ENCODE results near the gene APLF.
"Not testable (repeated sequence)": the region's sequence is repeated elsewhere in the genome, so short reads cannot be mapped to it uniquely, and the experiment has no call there.

Gene APLF

DNA sequence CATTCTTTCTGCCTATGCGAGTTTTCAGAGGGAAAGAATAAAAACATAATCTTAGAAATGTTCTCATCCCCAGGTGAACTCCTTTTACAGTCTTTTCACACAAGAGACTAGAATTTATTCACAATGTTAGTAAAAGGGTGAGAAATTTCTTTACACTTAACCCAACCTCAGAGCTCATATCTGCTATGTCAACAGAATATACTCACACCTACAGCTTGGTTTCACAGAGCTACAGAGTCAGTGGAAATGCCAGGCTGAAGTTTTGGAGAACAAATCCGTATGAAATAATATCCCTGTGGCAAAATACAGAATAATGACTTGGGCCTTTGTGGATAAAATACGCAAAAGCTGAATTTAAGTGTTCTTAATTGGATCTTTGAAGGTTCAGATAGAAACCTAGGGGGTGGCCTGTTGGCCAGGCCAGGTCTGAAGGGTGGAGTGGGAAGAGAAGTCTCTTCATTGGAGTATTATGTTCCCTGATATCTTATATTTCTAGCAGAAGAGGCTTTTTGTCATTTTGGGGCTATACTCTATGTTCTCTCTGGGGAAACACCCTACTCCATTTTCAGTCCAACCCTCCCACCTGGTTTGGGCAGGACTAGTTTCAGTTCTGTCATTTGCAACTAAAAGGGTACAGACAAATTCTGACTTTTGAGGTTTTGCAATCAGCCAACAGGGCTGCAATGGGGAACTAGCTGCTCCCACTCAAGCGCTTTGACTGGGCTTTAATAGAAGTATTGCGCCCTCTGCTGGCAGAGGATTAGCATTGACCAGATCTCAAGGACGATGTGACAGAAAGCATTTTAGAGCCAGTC is 26.0 kb upstream of the APLF start:
- DNase-seq (ENCODE audit: low spot score) = no peak

DNA sequence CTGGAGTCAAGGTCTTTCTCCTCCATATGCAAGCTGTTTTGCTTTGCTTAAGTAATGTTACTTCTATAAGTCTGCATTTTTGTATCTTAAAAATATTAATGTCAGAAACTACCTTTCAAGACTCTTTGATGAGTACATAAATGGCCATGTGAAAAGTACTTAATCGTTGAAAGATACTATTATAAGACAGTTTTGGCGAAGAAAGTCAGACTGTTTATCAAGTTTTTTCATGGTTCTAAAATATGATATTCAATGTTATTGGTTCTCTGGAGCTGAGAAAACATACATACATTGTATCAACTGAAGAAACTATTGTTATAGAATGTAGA is 25.4 kb upstream of the APLF start:
- DNase-seq (ENCODE audit: low spot score) = no peak

DNA sequence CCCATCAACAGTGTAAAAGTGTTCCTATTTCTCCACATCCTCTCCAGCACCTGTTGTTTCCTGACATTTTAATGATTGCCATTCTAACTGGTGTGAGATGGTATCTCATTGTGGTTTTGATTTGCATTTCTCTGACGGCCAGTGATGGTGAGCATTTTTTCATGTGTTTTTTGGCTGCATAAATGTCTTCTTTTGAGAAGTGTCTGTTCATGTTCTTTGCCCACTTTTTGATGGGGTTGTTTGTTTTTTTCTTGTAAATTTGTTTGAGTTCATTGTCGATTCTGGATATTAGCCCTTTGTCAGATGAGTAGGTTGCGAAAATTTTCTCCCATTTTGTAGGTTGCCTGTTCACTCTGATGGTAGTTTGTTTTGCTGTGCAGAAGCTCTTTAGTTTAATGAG is 21.0 kb upstream of the APLF start:
- not testable (repeated sequence) for DNase-seq (ENCODE audit: low spot score)

DNA sequence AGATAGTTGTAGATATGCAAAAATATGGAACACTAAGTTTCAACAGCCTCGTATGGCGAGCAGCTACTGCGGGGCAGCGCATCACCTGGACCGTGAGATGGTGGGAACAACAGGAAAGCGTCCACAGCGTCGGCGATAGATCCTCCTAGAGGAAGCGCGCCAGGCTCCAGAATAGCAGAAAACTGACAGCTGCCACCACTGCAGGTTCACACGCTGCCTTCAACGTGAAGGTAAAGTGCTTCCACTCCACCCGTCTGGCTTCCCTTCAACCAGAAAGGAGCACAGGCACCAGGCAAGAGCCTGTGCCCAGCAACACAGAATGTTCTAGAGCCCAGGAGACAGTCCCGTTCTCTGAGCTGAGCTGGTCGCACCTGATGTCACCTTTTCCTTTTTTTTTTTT is 20.3 kb upstream of the APLF start:
- DNase-seq (ENCODE audit: low spot score) = no peak

DNA sequence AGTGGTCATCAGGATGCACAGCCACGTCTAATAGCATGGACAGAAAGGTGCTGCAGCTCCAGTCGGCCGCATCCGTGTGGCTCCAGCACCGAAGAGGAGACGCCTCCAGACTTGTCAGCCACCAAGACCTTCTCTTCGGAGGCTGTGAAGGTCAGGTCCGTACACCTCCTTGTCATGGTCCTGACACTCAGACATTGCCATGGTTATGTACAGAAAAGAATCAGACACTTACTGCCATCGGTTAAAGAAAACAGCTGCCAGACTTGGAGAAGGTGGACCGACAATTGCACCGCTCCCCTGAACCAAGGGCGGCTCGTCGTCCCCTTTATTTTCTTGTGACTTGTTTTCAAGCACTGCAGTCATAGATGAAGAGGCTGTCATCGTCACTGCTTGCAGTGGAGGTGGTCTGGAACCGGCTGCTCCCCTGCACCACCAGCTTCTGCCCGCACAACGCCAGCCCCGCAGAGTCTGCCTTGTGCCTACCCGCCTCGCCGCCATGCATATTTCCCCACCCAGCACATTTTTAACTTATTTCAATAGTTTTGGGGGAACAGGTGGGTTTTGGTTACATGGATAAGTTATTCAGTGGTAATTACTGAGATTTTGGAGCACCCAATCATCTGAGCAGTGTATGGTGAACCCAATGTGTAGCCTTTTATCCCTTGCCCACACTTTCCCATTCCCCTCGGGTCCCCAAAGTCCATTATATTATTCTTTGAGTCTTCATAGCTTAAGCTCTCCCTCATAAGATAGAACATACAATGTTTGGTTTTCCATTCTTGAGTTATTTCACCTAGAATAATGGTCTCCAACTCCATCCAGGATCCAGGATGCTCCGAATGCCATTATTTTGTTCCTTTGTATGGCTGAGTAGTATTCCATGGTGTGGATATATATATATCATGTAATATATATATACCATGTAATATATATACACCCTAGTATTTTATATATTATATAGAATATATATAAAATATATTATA is 18.4 kb upstream of the APLF start:
- no peak for DNase-seq (ENCODE audit: low spot score)

DNA sequence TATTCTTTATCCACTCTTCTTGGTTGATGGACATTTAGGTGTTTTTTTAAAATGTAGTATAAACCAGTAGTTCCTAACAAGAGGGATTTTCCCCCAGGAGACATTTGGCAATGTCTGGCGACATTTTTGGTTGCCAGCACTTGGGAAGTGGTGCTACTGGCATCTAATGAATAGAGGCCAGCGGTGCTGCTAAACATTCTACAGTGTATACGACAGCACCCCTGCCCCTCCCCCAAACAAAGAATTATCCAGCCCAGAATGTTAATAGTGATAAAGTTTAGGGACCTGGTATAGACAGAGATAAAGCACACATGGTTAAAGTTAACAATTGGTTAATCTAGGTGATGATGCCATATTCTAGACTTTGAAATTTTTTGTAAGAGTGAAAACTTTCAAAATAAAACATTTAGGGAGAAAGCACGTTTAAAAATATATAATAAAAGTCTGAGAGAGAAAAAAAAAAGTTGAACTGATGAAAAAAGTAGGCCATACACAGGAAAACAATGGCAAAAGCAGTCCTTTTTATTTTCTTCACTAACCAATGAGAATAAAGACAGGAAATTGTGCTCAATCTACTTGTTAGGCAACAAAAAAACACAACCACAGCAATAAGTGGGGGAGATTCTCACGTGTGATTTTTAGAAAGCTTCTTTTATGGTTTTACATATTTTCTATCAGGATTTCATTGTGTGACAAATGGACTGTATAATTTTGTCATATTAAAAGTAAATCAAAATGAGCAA is 15.1 kb upstream of the APLF start:
- DNase-seq (ENCODE audit: low spot score) = no peak

DNA sequence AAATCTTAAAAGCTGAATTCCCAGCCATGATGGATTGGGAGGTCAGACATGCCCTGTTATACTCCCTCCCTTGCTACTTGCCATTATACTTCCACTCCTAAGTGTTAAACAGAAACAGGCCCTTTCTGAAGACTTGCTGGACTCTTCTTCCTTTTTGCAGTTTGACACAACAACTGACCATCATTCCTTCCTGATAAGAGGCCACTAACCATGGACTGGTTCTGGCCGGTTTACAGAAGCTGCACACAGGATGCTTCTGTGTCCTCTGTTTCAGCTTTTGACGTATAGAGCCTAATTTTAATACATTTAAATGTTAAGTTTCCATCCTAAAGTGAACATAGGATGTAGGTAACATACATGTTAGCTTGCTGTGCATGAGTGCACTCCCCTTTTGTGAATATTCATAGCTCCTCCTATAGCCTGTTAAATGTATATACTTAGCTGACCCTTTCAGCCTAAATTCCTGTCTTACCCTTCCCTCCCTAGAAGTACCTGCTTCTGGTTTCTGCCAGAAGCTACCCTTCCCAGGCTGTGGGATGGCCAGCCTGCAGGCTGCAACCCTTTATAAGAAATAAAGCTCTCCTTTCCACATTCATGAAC is 13.5 kb upstream of the APLF start:
- DNase-seq (ENCODE audit: low spot score) = no peak

DNA sequence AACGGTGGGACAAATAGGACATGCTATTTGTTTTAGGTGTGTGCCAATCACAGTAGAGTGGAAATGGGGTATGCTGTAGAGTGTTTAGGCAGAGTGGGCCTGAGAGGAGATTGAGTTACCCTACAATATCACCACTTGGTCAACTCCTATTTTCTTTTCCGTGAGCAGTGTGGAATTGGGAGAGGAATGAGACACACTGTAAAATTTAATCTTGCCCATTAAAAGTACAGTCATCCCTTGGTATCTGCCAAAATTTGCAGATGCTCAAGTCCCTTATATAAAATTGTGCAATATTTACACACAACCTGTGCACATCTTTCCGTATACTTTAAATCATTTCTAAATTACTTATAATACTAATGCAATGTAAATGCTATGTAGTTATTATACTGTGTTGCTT is 12.7 kb upstream of the APLF start:
- no peak for DNase-seq (ENCODE audit: low spot score)

DNA sequence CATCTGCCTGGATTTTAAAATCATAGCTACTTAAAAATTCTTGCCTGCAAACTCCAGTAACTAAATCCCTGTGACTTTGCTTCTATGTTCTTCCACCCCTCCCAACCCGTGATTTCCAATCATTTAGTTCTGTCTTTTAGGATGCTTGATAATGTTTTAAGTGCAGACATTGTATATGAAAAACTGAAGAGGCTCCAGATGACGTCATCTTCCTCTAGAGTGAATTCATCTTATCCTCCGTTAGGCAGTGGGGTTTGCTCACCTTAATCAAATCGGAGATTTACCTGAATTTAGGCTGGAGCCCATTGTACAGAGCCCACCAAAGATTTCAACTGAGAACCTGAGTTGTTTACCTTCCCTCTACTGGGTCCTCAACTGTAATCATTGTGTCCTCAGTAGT is 11.2 kb upstream of the APLF start:
- DNase-seq (ENCODE audit: low spot score) = no peak

DNA sequence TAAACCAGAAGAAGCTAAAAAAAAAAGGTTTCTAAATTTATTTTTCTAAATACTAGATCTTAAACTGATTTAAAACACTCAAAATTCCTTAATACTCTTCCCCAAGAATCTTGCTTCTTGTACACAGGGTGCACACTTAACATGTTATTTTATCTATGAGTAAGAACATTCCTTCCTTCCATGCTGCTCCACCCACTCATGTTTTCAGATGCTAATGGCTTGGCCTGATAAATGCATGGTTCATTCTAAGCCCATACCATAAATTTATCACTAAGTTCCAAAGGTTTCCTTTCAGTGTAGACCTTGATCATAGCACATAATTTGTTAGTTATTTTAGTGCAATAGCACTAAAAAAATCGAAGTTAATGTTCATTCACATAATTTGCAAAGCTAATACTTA is 8.4 kb upstream of the APLF start:
- no peak for DNase-seq (ENCODE audit: low spot score)

DNA sequence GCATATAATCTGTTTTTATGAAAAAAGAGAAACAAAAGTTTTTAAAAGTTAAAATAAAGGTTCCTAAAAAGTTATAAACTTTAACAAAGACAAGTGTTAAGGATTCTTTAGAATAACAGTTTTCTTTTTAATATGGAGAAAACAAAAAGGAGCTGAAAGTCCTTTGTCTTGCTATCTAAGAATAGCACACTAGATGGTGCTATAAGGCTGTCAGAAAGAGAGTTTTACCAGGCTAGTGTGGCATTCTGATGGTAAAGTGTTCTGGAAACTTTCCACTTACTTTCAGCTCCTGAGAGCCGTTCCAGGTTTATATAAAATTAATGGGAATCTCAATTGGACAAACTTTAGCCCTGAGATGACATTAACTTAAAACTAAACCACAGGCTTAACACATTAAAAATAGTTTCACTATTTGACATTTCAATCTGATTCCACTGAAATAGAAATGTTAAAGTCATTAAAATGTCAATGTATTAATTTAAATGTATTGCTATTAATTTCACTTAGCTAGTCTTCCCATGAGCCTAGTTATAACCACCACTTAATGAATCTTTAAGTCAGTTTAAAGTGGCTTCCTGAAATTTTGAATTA is 4.0 kb upstream of the APLF start:
- no peak for DNase-seq (ENCODE audit: low spot score)

DNA sequence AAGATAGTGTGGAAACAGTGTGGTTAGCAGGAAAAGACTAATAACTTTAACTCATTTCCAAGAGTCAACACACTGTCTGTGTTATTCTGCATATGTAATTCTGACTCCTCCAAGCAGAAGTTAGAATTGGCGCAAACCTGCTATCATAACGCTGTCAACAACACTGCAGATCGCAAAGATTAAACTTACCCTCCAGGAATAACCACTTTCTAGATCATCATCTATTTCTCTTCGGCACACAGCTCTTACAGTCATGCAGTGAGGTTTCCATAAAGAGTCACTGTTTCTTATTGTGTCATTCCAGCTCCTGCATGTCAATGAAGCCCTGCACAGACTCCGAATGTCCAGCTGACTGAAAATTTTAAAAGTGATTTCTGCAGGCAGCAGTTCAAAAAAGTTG is 2.7 kb upstream of the APLF start:
- DNase-seq (ENCODE audit: low spot score) = no peak

DNA sequence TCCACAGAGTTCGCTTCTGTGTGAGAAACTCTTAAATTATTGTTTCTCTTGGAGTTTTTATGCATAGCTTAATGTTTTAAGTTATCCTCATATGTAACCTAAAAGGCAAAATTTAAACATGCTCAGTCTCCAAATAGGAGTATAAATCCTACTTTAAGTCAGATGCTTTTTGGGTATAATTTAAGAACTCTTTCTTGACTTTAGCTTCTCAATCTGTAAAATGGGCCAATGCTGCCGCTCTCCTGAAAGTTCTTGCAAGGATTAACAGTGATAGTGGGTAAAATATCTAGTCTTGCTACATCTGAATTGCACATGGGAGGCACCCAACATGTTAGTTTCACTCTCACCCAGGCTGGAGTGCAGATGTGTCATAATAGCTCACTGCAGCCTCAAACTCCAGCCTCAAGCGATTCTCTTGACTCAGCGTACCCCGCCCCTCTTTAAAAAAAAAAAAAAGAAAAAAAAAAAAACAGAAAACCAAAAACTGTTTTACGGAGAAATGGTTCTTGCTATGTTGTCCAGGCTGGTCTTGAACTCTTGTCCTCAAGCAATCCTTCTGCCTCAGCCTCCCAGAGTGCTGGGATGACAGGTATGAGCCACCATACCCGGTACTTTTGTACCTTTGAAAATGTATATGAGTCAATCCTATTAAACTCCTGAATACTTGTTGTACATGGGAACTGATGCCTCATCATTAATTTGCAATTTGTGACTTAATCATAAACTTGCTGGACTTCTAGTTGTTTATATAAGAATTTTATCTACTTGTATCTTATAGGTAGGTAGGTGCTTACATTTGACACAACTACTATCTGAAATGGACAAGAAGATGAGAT is 2.1 kb upstream of the APLF start:
- no peak for DNase-seq (ENCODE audit: low spot score)

DNA sequence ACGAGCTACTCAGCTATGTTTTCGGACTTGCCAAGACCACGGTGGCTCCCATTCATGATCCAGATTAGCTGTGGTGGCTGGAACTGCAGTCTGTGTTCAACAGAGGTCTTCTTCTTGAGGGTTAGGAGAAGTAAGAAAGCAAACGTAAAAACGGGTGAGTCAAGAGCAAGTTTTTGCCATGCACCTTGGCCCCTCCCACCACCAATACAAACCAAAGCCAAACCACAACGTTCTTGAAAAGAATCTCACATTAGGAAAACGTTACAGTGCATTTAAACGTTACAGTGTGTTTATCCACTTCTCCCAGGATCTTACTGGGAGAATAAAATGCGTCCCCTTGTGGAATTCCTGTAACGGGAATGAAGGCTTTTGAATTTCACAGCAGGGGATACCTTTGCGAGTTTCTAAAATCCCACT is 1.0 kb upstream of the APLF start:
- no peak for DNase-seq (ENCODE audit: low spot score)

DNA sequence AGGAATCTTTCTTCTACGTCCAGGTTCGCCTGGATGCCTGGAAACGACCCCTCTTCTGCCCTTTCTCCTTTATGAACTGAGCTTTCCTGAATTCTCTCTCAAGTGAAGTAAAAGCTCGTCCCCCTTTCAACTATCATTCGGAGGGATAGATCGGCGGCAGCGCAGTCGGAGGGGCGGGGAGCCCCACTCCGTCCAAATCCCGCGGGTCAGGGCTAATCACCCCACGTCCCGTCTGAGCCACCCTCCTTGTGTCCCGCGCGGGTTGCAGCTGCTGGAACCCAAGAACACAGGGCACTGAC is 658 bp upstream of the APLF start:
- peak; percentile 70 for DNase-seq (ENCODE audit: low spot score)

DNA sequence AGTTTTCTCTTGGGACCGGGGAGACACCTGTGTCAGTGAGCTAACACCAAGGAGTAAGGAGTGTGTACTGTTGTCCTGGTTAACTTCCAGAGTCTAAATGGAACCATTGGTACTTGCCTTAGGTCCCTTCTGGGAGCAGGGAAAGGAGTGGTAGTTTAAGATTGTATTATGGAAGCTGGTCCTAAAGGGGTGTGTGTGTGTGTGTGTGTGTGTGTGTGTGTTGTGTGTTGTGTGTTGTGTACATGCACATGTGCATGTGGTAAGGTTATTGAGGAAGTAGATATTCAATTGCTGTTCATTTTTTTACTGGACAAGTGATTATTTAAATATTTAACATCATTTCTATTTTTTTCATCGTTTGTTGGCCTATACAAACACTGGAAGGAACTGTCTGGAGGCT is 1.4 kb downstream of the APLF start:
- DNase-seq (ENCODE audit: low spot score) = no peak

DNA sequence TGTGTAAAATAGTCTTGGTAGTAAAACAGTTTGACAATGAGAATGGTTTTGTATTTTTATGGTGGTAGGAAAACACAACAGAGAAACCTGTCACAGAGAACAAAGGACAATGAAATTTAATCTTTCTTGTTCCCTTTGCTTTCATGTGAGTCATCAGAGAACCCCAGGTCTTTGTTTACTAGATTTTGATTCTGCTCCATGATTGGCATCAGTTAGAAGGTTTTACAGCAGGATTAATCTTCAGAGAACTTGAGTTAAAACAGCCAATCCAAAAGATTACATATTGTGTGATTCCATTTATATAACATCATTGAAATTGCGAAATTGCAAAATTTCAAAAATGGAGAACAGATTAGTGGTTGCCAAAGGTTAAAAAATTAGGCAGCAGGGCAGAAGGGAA is 2.5 kb downstream of the APLF start:
- DNase-seq (ENCODE audit: low spot score) = no peak

DNA sequence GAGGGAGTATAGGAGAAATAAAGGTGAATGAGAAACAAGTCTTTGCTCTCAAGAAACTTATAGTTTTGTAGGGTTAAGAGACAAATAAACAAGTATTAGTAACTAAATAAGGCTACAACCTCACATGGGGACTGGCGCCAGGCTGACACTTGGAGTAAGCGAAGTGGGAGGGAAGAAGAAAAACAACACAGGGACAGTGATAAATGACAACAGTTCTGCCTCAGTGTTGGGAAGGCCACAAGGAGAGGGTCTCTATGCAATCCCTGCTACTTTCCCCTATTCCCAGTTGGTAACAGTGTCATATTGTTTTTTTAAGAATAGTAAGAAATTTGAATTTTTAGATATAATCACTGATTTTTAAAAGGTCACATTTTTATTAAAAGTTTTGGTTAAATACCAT is 4.0 kb downstream of the APLF start:
- no peak for DNase-seq (ENCODE audit: low spot score)

DNA sequence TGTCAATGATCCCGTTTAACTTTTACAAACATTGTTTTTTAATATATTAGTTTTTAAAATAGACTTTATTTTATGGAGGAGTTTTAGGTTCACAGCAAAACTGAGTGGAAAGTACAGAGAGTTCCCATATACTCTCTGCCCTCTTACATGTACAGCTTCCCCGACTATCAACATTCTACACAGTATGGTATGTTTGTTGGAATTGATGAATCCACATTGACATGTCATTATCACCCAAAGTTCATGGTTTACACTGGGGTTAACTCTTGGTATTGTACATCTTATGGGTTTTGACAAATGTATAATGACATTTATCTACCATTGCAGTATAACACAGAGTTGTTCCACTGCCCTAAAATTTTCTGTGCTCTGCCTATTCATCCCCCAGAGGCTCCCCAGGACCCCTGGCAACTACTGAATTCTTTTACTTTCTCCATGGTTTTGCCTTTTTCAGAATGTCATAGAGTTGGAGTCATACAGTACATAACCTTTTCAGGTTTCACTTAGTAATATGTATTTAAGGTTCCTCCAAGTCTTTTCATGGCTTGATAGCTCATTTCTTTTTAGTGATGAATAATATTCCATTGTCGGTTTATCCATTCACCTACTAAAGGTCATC is 5.5 kb downstream of the APLF start:
- DNase-seq (ENCODE audit: low spot score) = no peak

DNA sequence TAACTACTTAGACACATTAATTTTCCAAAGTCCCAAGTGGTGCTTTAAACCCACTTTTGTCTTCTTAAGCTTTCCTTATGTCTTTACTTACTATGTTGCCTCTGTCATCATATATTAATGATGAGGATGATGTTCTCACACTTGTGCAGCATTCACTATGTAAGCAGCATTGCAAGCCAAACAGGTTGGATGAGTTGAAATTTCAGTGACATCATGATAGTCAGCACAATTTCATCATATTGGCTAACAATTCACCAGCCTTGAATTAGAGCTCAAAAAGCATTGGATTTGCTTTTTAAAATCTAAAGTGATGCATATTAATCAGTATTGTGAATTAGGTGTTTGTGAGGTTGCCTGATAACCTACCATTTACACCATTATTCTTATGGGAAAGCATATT is 7.7 kb downstream of the APLF start:
- DNase-seq (ENCODE audit: low spot score) = no peak

DNA sequence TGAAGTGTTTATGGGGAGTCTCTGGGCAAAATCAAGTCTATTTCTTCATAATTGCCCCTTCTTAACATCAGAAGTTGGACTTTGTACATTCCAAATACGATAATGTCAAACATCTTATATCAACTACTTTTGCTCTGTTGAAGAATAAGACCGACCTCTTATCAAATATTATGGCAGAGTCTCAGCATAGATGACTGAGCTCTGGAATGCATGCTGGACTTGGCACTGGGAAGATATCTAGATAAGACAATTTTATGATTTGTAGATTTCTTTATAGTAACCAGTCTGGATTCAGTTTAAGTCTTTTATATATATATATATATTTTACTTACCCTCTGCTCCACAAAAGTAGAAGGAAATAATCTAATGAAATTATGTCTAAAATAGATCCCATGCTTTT is 8.2 kb downstream of the APLF start:
- no peak for DNase-seq (ENCODE audit: low spot score)
